H4 (cell line): ENCODE measurements around the gene ZNF33A. TPM values are rescaled to one million over a fixed set of nuclear protein-coding genes. Genes with fewer than 3 reads are reported as not detected.
"Not testable (repeated sequence)": the region's sequence is repeated elsewhere in the genome, so short reads cannot be mapped to it uniquely, and the experiment has no call there.

Experiments
- DNase-seq: peaks from one replicate; pipeline ENCODE4 v3.0.0-alpha.2; 2015; ENCODE audit warnings: low spot score
- total RNA-seq: library from RNA; depleted of rRNA; stranded (reverse); fragments of >200 nt; shearing (Covaris generic); gene quantifications from 2 replicates; pipeline ENCODE4 v1.2.3, GENCODE V29; 2014; rRNA removed

The ZNF33A gene
- total RNA-seq, 1 experiment from 2014 or later, result 14.4 TPM

- DNase-seq, result no peak
These were observed 34.7 kb downstream of the ZNF33A start for GRCh38 chr10:38045129-38045528.

GRCh38 chr10:38047666-38048065 is 37.2 kb downstream of the ZNF33A start:
- no peak for DNase-seq

- no peak for DNase-seq
These were observed 39.7 kb downstream of the ZNF33A start for GRCh38 chr10:38050212-38050611.

- DNase-seq, result no peak
These were observed 43.9 kb downstream of the ZNF33A start for GRCh38 chr10:38054361-38054797.

- not testable (repeated sequence) for DNase-seq
These were observed 44.9 kb downstream of the ZNF33A start for GRCh38 chr10:38055274-38055894.

- peak; percentile 60 for DNase-seq
These were observed 59.2 kb downstream of the ZNF33A start for GRCh38 chr10:38069663-38070062.

GRCh38 chr10:38070501-38070900 is 60.0 kb downstream of the ZNF33A start:
- DNase-seq, result no peak

- no peak for DNase-seq
These were observed 62.1 kb downstream of the ZNF33A start for GRCh38 chr10:38072552-38072951.

GRCh38 chr10:38076687-38077086 is 66.2 kb downstream of the ZNF33A start:
- DNase-seq, result no peak

- not testable (repeated sequence) for DNase-seq
These were observed 82.8 kb downstream of the ZNF33A start for GRCh38 chr10:38093318-38093717.

GRCh38 chr10:38093816-38094157 is 83.3 kb downstream of the ZNF33A start:
- no peak for DNase-seq

GRCh38 chr10:38094158-38094926 is 83.9 kb downstream of the ZNF33A start, which contains the start of gene ZNF37A:
TSS of gene ZNF37A (plus strand) at chr10:38094337. CDS start at chr10:38096618, 2,281 bp downstream.
- peak; percentile 69 for DNase-seq

- no peak for DNase-seq
These were observed 84.6 kb downstream of the ZNF33A start for GRCh38 chr10:38094927-38095574.

- no peak for DNase-seq
These were observed 92.4 kb downstream of the ZNF33A start for GRCh38 chr10:38102880-38103279.

GRCh38 chr10:38103756-38104155 is 93.3 kb downstream of the ZNF33A start:
- DNase-seq, result no peak

- no peak for DNase-seq
These were observed 101.7 kb downstream of the ZNF33A start for GRCh38 chr10:38112159-38112558.

Other genes starting within 250 kb of the ZNF33A start
- 2.3 and 3.3 TPM in 2 replicates for gene ZNF248, start 153.1 kb upstream of the ZNF33A start, total RNA-seq
- gene ZNF25, start 34.0 kb upstream of the ZNF33A start, total RNA-seq, result 2.6 and 7.6 TPM in 2 replicates
- gene ZNF37A, start 83.7 kb downstream of the ZNF33A start, total RNA-seq, result 0.25 and 0.97 TPM in 2 replicates